Body of pancreas (tissue), 4 donors: Measurements from ENCODE around the gene PPL.

Source experiments
- POLR2A ChIP-seq, 3 donors: fragments of 450-650 bp; IDR thresholded peaks; one replicate each; pipeline ENCODE4 v1.6.1; 2016; ENCODE audit warnings: antibody characterized with exemption in 3 of 3, mild to moderate bottlenecking in 2 of 3
- TF ChIP-seq, protein P1 (sequence below), 7 experiments: fragments of 450-650 bp in 4 of 7; fragments of 200-600 bp in 3 of 7; sonication (generic) in 3 of 7; IDR thresholded peaks; one replicate each; pipeline ENCODE4 v1.5.1; 2016 to 2019; ENCODE audit warnings: antibody characterized with exemption in 7 of 7

DNA sequence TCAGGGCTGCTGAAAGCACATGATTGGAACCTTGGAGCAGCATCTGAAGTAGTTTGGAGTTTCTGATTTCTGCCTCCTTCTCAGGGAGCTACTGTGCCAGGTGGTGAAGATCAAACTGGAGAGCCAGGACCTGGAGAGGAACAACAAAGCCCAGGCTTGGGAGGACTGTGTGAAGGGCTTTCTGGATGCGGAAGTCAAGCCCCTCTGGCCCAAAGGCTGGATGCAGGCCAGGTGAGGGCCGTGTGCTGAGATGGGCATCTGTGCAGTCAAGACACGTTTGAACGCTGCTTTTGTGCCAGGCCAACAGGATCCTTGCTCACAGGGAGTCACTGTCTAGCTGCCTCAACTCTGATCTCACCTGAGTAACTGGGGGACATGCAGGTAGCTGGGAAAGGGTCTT, 65.9 kb downstream of the PPL start:
- TF ChIP-seq, protein P1, sequence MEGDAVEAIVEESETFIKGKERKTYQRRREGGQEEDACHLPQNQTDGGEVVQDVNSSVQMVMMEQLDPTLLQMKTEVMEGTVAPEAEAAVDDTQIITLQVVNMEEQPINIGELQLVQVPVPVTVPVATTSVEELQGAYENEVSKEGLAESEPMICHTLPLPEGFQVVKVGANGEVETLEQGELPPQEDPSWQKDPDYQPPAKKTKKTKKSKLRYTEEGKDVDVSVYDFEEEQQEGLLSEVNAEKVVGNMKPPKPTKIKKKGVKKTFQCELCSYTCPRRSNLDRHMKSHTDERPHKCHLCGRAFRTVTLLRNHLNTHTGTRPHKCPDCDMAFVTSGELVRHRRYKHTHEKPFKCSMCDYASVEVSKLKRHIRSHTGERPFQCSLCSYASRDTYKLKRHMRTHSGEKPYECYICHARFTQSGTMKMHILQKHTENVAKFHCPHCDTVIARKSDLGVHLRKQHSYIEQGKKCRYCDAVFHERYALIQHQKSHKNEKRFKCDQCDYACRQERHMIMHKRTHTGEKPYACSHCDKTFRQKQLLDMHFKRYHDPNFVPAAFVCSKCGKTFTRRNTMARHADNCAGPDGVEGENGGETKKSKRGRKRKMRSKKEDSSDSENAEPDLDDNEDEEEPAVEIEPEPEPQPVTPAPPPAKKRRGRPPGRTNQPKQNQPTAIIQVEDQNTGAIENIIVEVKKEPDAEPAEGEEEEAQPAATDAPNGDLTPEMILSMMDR (IDR thresholded peaks at IDR 0.05), result no peak
- TF ChIP-seq POLR2A (IDR thresholded peaks at IDR 0.05), result no peak
